NT2/D1 (cell line): ENCODE measurements around the gene HSPA12B.

Source experiments
- SUZ12 ChIP-seq: IDR thresholded peaks from 2 replicates; pipeline ENCODE4 v1.6.1; 2011; ENCODE audit not compliant: insufficient read length, insufficient read depth; ENCODE audit errors: extremely low read depth
- YY1 ChIP-seq: IDR thresholded peaks from 2 replicates; pipeline ENCODE4 v1.6.1; 2011; ENCODE audit not compliant: insufficient read length, insufficient read depth
- ZNF274 ChIP-seq: IDR thresholded peaks from 2 replicates; pipeline ENCODE4 v1.6.1; 2011; ENCODE audit warnings: mild to moderate bottlenecking, low read depth, low read length

DNA sequence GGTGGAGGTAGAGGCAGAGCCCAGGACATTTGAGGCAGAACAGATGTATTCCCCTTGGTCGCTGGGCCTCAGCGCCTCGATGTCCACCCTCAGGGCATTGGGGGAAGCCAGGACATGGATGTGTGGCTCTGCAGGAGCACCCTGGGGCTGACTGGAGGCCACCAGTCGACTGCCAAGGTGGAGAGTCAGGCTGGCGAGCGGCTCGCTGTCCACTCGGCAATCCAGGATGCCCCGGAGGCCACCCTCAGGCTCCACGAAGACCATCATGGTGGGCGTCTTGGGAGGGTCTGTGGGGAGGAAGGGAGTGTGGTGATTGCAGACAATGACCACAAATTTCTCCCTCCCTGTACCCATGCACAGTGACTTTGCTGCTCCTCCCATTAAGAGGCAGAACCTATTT lies 42.5 kb upstream of the HSPA12B start:
- TF ChIP-seq SUZ12 (no peak), ZNF274 (no peak), YY1 (no peak)
